HepG2 (cell line): ENCODE data around the gene PDE3B. TPM values are rescaled to one million over a fixed set of nuclear protein-coding genes. Genes with fewer than 3 reads are reported as not detected.

ENCODE experiments used
- ATAC-seq: fragments of 200-7000 bp; cut with Tn5 transposase; 3 replicates; pipeline ENCODE4 v1.9.1; 2020; ENCODE audit warnings: mild to moderate bottlenecking, moderate library complexity
- BruUV-seq: library from RNA; stranded (reverse); fragments of 400-500 nt; replicated peaks from 2 replicates; lab custom pipeline; 2021; lab: Mats Ljungman, UMichigan
- CTCF ChIA-PET: fragments of 300-600 bp; formaldehyde crosslinking; extraction: SDS; loops from one replicate; lab custom pipeline; 2021; ENCODE audit warnings: low total read pairs, inconsistent platforms, low intra/inter-chr PET ratio; lab: Yijun Ruan, JAX
- POLR2A ChIA-PET: fragments of 350-600 bp; sonication (Branson Sonifier 250); formaldehyde crosslinking; loops from one replicate; lab custom pipeline; 2020; ENCODE audit warnings: antibody characterized with exemption, inconsistent platforms; lab: Yijun Ruan, JAX
- DNase-seq: peaks from one replicate; pipeline ENCODE4 v3.0.0-alpha.2; 2015; ENCODE audit warnings: low spot score
- FAIRE-seq: peaks from 3 replicates; lab custom pipeline; 2011; peaks lifted over from hg19 to GRCh38; lab: Jason Lieb, UNC
- H2AFZ ChIP-seq: one replicate; pipeline ENCODE4 v1.6.1; 2011; ENCODE audit warnings: low read length, inconsistent platforms
- H3K27ac ChIP-seq: fragments of 300-600 bp; 3 replicates; pipeline ENCODE4 v1.8.0; 2011; ENCODE audit warnings: mixed run types, mild to moderate bottlenecking, mixed read lengths, low read length, inconsistent platforms; ENCODE audit not compliant: insufficient read depth; ENCODE audit errors: extremely low read length
- H3K27me3 ChIP-seq, 2 experiments: fragments of 200-600 bp in 1 of 2; 2 replicates in 1 of 2; 3 replicates in 1 of 2; pipeline versions ENCODE4 v1.6.0 to v1.8.0; 2011; ENCODE audit warnings: low read length in 2 of 2, mild to moderate bottlenecking in 2 of 2, moderate library complexity in 2 of 2, inconsistent platforms in 1 of 2; ENCODE audit not compliant: insufficient read depth in 2 of 2, control insufficient read depth in 1 of 2
- H3K36me3 ChIP-seq, 2 experiments: fragments of 200-600 bp in 1 of 2; replicated peaks in 1 of 2; 2 replicates in 1 of 2; 3 replicates in 1 of 2; pipeline versions ENCODE4 v1.5.1 to v1.8.0; 2011; ENCODE audit warnings: low read length in 2 of 2, inconsistent platforms in 1 of 2; ENCODE audit not compliant: insufficient read depth in 2 of 2, control insufficient read depth in 1 of 2
- H3K4me1 ChIP-seq: 2 replicates; pipeline ENCODE4 v1.5.1; 2012; ENCODE audit warnings: low read length, inconsistent platforms; ENCODE audit not compliant: insufficient read depth
- H3K4me2 ChIP-seq: 2 replicates; pipeline ENCODE4 v1.6.0; 2011; ENCODE audit warnings: low read depth, low read length, inconsistent platforms
- H3K4me3 ChIP-seq, 3 experiments: fragments of 200-600 bp in 1 of 3; sonication (generic), shearing (Covaris generic) in 1 of 3; replicated peaks in 1 of 3; 2 replicates each; pipeline ENCODE4 v1.5.1; 2011 to 2016; ENCODE audit warnings: low read length in 3 of 3, inconsistent platforms in 2 of 3, low read depth in 2 of 3, mild to moderate bottlenecking in 2 of 3, control low read depth in 1 of 3, mixed read lengths in 1 of 3; ENCODE audit not compliant: insufficient read depth in 1 of 3
- H3K79me2 ChIP-seq: one replicate; pipeline ENCODE4 v1.6.1; 2011; ENCODE audit warnings: low read length, inconsistent platforms; ENCODE audit not compliant: insufficient read depth
- H3K9ac ChIP-seq: 2 replicates; pipeline ENCODE4 v1.6.0; 2011; ENCODE audit warnings: mild to moderate bottlenecking, low read depth, low read length, inconsistent platforms; ENCODE audit not compliant: insufficient read depth
- H3K9me3 ChIP-seq: 2 replicates; pipeline ENCODE4 v1.5.1; 2012; ENCODE audit warnings: mild to moderate bottlenecking, low read length
- H4K20me1 ChIP-seq: 2 replicates; pipeline ENCODE4 v1.6.0; 2011; ENCODE audit warnings: inconsistent platforms, mild to moderate bottlenecking, low read length, moderate library complexity; ENCODE audit not compliant: insufficient read depth
- MEF2D ChIP-seq: sonication (generic); formaldehyde crosslinking; IDR thresholded peaks from 2 replicates; pipeline ENCODE4 v1.5.1; 2020; ENCODE audit warnings: mild to moderate bottlenecking, missing genetic modification reagents
- PITX1 ChIP-seq: sonication (generic); formaldehyde crosslinking; IDR thresholded peaks from 2 replicates; pipeline ENCODE4 v1.5.1; 2020; ENCODE audit warnings: mild to moderate bottlenecking, missing genetic modification reagents
- PTBP1 ChIP-seq: fragments of 200-400 bp; formaldehyde crosslinking; IDR thresholded peaks from 2 replicates; pipeline ENCODE4 v1.6.1; 2018; ENCODE audit warnings: low read length, low read depth; ENCODE audit not compliant: poor library complexity, severe bottlenecking
- ZNF446 ChIP-seq: sonication (generic); formaldehyde crosslinking; IDR thresholded peaks from 2 replicates; pipeline ENCODE4 v1.5.0; 2020; ENCODE audit warnings: mild to moderate bottlenecking, missing genetic modification reagents
- WGBS: methylation state at CpG from one replicate; pipeline ENCODE4 v1.1.6; 2017; ENCODE audit warnings: low lambda C conversion rate; 5-methylcytosine and 5-hydroxymethylcytosine counted together
- in situ Hi-C: cut with HindIII; loops from 2 replicates; pipeline ENCODE4 v1.10.0; 2017; ENCODE audit warnings: low pct_unique_long_range_greater_than_20kb; ENCODE audit not compliant: extremely low pct_ligation_motif_present
- intact Hi-C: fragments of 100-400 bp; cut with micrococcal nuclease; formaldehyde crosslinking; loops from one replicate; pipeline ENCODE4 v1.10.0; 2022; ENCODE audit not compliant: unreplicated experiment
- polyA plus RNA-seq, 8 experiments: library from polyadenylated mRNA; depleted of rRNA in 3 of 8; stranded (reverse) in 7 of 8; unstranded in 1 of 8; fragments of >200 nt; fragmentation: Illumina TruSeq in 4 of 8; extraction: Trizol in 4 of 8; gene quantifications; 2 replicates each; pipeline versions ENCODE4 v1.2.1 to v1.2.3, GENCODE V29; 2011 to 2016; ENCODE audit warnings: low read depth in 4 of 8, missing spikeins in 1 of 8, mixed read lengths in 1 of 8; ENCODE audit not compliant: insufficient read depth in 1 of 8
- total RNA-seq, 5 experiments: library from RNA; depleted of rRNA; stranded (reverse); fragments of >200 nt; fragmentation: Illumina TruSeq; extraction: Trizol; gene quantifications; 2 replicates each; pipeline ENCODE4 v1.2.3, GENCODE V29; 2016; ENCODE audit warnings: low read depth in 1 of 5
- TF ChIP-seq, protein P1 (sequence below): sonication (generic); formaldehyde crosslinking; conservative IDR thresholded peaks from 2 replicates; pipeline ENCODE4 v1.8.0; 2022; ENCODE audit warnings: low read depth, missing genetic modification reagents
- TF ChIP-seq, protein P2 (sequence below): IDR thresholded peaks from 2 replicates; pipeline ENCODE4 v1.6.1; 2016; ENCODE audit warnings: missing biosample characterization, missing genetic modification reagents, low read depth

Gene PDE3B
- total and polyA plus RNA-seq, 2 of the 13 experiments (the other 11 are each of a cell fraction or from before 2014, with no cell fraction given) = 14.1 to 26.5 TPM

DNA sequence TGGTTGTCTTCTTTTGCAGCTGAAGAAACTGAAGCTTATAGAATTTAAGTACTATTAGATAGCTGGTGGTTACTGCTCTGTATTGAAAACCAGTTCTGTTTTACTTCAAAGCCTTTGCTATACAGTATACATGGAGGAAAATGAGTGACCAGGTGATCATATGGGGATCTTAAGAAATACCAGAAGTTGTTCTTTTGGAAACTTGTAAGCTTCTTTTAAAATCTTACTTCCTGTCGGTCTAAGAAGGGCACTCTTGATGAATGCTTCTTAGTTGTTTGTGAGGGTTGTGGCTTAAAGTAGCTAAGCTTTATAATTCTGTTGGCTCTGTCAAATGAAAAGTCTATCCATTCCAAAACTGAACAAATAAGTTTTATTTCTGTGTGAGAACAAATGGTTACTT is 55.2 kb downstream of the PDE3B start:
- ChIA-PET POLR2A (no interaction called here), CTCF (no interaction called here)
- Histone ChIP-seq H3K9ac (no peak overlapping the region), H3K36me3 (no peaks in the 10 kb centered on the region; a peak in 1 of 5 replicates), H2AFZ (no peak overlapping the region), H3K27ac (no peak overlapping the region), H3K79me2 (peaks cover 72% of the 10 kb centered on the region), H4K20me1 (no peaks in the 10 kb centered on the region)
- in situ Hi-C loops = no loop called here
- no peak for FAIRE-seq
- TF ChIP-seq MEF2D (CRISPR knock-in tag) (no peak), ZNF446 (CRISPR knock-in tag) (no peak)
- TF ChIP-seq, all 625 proteins: peak for 0
- ATAC-seq (no peak), DNase-seq (no peak)
- intact Hi-C loops = no loop called here
- H3K9me3 ChIP-seq = peaks cover 13% of the 10 kb centered on the region
- H3K4me2 ChIP-seq = no peak overlapping the region
- BruUV-seq = no TSS peak
- H3K4me1 ChIP-seq = peaks cover 9% of the 10 kb centered on the region
- 93% methylated on average over 1 of the region's 1 CpG for WGBS
- H3K27me3 ChIP-seq = no peaks in the 10 kb centered on the region
- H3K4me3 ChIP-seq = no peak overlapping the region

DNA sequence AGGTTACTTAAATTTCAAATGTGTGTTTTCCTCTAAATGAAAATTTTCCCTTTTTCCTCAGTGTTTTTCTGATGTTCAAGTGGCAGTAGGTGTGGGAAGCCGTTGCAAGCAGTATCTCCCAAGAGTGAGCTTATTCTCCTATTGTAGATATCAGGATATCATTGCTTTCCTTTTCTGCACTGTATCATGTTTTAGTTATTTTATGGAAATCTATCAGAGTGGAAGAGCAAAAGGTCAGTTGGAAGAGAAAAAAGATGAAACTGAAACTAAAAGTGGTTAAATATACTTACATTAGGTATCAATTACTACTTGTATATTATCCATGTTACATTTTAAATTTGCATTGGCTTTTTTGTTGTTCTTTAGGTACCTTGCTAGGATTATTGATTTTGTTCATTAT is 57.0 kb downstream of the PDE3B start:
- DNase-seq = no peak
- WGBS = 90% methylated on average over 1 of the region's 1 CpG
- no peak overlapping the region for H3K27ac ChIP-seq
- in situ Hi-C loops = no loop called here
- H2AFZ ChIP-seq = no peak overlapping the region
- no peaks in the 10 kb centered on the region for H4K20me1 ChIP-seq
- peaks cover 9% of the 10 kb centered on the region for H3K4me1 ChIP-seq
- no peak overlapping the region for H3K4me2 ChIP-seq
- H3K36me3 ChIP-seq = no peaks in the 10 kb centered on the region; a peak in 2 of 5 replicates
- no TSS peak for BruUV-seq
- no peaks in the 10 kb centered on the region for H3K27me3 ChIP-seq
- no peak overlapping the region for H3K4me3 ChIP-seq
- intact Hi-C loops = no loop called here
- ATAC-seq = no peak
- H3K9me3 ChIP-seq = peaks cover 26% of the 10 kb centered on the region
- POLR2A ChIA-PET = no interaction called here
- no peak overlapping the region for H3K9ac ChIP-seq
- TF ChIP-seq, protein P1, sequence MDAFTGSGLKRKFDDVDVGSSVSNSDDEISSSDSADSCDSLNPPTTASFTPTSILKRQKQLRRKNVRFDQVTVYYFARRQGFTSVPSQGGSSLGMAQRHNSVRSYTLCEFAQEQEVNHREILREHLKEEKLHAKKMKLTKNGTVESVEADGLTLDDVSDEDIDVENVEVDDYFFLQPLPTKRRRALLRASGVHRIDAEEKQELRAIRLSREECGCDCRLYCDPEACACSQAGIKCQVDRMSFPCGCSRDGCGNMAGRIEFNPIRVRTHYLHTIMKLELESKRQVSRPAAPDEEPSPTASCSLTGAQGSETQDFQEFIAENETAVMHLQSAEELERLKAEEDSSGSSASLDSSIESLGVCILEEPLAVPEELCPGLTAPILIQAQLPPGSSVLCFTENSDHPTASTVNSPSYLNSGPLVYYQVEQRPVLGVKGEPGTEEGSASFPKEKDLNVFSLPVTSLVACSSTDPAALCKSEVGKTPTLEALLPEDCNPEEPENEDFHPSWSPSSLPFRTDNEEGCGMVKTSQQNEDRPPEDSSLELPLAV (CRISPR knock-in tag) = no peak
- TF ChIP-seq PTBP1 = no peak
- no peak for TF ChIP-seq PITX1 (CRISPR knock-in tag)
- TF ChIP-seq, protein P2, sequence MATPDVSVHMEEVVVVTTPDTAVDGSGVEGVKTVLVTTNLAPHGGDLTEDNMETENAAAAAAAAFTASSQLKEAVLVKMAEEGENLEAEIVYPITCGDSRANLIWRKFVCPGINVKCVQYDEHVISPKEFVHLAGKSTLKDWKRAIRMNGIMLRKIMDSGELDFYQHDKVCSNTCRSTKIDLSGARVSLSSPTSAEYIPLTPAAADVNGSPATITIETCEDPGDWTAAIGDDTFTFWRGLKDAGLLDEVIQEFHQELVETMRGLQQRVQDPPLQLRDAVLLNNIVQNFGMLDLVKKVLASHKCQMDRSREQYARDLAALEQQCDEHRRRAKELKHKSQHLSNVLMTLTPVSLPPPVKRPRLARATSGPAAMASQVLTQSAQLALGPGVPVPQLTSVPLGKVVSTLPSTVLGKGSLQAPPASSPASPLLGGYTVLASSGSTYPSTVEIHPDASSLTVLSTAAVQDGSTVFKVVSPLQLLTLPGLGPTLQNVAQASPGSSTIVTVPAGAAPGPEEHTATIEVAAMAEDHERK (CRISPR knock-in tag) = no peak
- CTCF ChIA-PET = no interaction called here
- FAIRE-seq = no peak
- H3K79me2 ChIP-seq = peaks cover 80% of the 10 kb centered on the region
